ENCODE results near the gene NFATC3.
A peak's percentile ranks its signal among the peaks of the same experiment; 100 is the strongest.

NFATC3 gene

DNA sequence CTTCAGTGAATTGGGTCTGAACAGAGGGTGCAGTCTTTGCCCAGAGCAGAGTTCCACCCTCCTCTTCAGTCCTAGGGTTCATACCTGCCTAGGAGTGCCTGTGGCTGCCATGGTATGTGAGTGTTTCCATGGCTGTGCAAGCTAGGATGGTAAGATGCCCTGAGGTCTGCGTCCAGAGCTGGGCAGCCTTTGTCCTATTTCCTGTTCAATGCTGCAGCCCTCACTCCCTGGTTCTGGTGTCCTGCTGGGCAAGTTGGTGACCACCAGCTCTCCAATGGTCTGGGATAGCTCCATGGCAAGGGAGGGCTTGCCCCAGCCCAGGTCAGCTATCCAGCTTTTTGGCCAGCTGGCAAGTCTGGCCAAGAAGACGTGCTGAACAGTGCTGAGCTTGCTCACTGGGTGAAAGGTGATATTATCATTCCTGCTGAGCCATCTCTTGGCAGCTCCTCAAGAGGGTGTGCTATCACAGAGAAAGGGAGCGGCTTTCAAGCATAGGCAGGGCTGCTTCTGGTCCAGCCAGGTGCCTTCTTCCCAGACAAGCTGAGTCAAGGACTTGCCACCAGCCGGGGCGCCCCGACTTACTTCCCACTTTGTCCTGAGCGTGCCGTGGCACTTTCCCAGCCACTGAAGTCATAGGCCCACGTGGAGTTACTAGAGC is 13.0 kb upstream of the NFATC3 start:
- DNase-seq (ENCODE audit: low read depth in 2 of 2): no peak

DNA sequence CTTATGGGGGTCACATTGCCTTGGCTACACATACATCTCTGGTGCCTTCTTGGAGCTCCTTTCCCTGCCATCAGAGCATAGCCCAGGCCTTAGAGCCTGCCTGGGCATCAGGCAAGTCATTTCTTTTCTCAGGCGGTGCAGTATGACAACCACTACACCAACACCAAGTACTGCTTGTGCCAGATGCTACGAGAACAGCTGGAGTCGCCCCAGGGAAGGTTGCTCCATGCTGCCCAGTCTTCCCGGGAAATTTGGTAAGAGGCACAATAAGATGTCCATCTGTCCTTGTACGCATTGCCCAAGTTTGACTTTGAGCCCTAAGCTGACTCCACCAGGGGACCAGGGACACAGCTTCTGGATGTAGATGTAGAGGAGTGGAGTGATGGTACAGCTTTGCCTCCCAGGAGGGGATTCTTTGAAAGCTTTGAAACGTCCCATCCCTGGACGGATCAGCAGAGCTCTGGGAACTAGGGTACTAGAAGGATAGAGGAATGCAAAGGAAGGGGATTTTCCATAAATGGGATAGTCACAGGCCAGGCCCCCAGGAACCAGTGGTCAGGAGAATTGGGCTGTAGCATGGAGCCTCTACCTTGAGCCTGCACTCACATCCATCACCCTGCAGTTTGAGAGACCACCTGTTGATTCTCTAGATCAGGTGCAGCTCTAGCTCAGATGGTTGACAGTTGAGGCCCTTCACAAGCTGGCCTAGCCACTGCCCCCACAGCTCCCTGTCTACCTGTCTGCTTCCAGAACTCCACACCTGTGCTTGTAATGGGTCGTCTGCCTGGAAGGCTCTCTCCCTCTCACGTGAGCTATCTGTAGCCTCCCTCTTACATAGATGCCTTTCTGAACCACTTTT is 11.0 kb upstream of the NFATC3 start:
- no peak for DNase-seq (ENCODE audit: low read depth in 2 of 2)

DNA sequence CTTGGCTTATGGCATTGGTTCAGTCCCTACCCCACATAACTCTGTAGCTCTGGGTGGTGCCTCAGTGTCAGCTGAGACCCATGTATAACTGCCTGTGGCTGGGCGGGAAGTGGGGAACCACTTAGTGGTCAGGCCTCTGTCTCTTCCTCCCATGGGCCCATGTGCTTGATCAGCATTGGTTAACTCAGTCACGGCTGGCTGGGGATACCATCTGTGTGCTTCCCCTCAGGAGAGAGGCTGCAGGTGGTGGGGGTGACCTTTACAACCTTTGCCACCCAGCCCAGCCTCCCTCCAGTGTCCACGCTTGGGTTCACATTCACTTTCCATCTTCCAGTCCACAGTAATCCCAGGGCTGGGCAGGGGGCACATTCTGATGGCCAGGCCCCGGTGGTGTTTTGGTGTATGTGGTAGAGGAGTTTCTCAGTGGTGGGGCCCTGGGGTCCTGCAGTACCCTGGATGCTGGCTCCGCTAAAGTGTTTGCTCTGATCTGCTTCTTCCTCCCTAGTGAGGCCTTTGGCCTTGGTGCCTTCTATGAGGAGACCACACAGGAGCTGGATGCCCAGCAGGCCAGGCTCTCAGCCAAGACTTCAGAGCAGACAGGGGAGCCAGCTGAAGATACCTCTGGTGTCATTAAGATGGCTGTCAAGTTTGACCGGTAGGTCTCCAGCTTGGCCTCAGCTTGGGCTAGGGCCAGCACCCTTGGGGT is 10.2 kb upstream of the NFATC3 start:
- no peak for DNase-seq (ENCODE audit: low read depth in 2 of 2)

DNA sequence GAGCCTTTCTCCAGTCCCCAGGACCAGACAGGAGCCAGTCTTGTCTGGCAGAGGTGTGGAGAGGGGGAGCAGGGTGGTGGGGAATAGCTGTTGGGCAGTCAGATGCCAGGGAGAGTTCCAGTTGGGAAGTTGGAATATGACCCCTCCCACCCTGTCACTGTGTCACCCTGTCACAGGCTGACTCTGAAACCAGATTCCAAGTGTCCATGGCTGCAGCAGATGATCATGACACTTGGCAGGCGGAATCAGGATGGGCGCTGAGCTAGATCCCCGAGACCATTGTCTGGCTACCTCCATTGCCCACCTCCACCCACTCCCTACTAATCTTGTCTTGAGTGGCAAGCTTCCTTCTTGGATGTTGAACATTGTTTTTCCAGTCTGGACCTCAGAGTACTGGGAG is 9.2 kb upstream of the NFATC3 start:
- DNase-seq (ENCODE audit: low read depth in 2 of 2): no peak

DNA sequence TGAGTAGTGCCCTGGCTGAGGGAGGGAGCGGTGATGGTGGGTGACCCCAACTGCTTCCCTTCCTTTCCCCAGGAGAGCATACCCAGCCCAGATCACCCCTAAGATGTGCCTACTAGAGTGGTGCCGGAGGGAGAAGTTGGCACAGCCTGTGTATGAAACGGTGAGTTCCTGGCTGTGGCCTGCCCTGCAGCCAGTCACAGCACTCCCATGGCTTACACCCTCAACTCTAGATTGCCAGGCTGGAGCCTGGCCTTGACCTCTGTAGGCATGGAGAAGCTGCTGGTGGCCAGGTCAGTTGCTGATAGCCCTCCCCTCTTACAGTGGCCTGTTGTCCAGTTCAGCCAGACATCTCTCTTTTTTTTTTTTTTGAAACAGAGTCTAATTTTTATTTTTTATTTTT is 8.6 kb upstream of the NFATC3 start:
- DNase-seq (ENCODE audit: low read depth in 2 of 2): no peak

DNA sequence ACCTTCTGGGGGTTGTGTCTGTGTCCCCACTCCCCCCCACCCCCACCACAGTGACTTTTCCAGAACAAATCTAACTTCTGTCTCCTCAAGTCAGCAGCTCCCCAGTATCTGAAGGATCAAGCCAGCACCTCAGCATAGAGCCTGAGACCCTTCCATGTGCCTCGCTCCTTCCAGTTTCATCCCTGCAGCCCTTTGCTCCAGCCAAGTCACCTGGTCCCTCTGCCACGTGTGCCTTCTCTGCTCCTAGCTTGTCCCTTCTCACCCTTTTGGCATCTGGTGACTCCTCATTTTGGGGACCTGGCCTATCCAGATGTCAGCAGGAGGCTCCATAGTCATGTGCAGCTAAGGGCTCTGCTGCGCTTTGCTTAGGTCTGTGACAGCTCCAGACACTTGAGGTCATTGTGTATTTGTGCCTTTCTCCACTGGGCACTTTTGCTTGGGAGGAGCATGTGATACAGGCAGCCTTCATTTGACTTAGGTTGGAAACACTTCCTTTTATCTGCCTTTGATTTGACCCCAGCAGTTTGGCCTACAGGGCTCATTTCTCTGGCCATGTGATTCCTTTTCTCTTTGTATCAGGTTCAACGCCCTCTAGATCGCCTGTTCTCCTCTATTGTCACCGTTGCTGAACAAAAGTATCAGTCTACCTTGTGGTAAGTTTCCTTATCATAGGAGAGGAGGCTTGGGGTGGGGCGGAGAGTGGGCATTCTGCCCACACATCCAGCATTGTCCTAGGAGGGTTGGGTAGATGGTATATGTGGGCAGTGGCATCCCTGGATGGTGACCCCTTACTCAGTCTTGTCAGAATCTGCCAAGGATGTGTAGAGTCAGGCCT is 7.1 kb upstream of the NFATC3 start:
- no peak for DNase-seq (ENCODE audit: low read depth in 2 of 2)

DNA sequence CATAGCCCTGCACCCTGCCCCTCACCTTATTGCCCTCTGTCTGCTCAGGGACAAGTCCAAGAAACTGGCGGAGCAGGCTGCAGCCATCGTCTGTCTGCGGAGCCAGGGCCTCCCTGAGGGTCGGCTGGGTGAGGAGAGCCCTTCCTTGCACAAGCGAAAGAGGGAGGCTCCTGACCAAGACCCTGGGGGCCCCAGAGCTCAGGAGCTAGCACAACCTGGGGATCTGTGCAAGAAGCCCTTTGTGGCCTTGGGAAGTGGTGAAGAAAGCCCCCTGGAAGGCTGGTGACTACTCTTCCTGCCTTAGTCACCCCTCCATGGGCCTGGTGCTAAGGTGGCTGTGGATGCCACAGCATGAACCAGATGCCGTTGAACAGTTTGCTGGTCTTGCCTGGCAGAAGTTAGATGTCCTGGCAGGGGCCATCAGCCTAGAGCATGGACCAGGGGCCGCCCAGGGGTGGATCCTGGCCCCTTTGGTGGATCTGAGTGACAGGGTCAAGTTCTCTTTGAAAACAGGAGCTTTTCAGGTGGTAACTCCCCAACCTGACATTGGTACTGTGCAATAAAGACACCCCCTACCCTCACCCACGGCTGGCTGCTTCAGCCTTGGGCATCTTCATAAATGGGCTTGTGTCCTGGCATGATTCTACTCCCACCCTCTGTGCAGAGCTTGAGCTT is 6.3 kb upstream of the NFATC3 start:
- DNase-seq (ENCODE audit: low read depth in 2 of 2): no peak

DNA sequence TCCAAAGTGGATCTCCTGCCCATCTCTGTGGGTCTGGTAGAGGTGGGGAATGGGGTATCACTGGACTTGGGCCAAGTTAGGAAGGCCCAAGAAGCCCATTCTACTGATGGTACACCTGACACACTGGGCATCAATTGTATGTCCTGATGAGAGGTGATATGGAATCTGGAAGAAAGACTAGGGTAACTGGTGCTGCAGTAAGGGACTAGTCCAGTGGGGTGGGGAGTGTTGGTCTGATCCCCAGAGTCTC is 5.9 kb upstream of the NFATC3 start:
- DNase-seq (ENCODE audit: low read depth in 2 of 2): no peak

DNA sequence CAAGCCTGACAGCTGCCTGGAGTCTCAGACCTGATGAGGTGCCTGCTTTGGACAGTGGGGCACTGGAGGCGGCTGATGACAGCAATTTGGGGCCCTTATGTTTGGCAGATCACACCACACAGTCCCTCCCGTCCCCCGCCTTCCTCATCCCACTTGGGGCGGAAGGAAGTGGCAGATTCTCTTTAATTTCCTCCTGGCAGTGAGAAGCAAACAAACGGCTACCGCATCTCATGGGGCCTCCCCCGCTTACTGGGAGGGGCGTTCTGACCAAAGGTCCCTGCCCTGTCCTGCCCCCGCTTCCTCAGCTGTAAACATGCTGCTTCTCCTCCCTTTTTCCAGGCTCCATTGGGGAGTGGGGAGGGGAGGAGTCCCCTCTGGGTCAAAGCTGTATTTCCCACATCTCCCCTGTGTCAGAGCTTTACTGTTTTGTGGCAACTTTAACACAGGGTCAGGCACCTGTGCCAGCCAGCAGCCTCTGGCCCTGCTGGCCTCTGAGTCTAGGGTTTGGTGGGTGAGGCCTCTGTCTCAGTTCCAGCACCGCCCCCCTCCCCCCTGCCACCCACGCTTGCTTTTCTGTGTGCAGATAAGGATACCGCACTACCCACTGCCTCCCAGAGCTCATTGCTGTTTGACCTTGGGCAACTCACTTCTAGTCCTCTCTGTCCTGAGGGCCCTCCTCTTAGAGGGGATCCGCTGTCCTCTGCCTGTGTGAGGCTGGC is 5.4 kb upstream of the NFATC3 start:
- DNase-seq (ENCODE audit: low read depth in 2 of 2): no peak

DNA sequence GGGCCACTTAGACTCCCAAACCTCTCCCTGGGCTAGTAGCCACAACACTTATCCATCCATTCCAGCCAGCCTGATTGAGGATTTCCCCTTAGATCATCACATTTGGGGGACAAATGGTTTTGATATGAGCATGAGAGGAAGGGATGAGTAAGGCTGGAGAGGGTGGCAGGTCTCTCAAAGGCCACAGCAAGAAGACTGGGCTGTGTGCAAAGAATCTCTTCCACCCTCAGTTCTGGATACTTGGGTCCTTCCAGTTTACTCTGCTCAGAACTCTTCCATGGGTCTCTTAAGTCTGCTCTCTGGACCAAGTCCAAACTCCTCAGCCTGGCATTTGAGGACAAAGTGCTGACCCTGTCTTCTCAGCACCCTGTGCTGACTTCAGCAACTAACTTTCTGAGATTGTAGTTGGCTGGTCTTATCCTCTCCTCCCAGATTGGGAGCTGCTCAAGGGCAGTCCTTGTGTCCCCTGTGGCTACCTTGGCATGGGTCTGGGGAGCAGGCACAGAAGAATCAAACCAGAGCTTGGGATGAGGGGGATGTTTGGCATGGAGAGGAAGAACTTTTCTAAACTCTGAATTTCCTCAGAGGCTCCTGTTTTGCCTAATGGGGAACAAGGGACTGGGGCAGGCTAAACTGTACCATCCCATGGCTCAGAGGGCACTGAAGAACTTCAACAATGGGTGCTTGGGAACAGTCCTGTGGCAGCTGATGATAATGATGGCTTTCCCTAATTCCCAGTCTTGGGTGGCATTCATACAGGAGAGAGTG is 3.1 kb upstream of the NFATC3 start:
- no peak for DNase-seq (ENCODE audit: low read depth in 2 of 2)

DNA sequence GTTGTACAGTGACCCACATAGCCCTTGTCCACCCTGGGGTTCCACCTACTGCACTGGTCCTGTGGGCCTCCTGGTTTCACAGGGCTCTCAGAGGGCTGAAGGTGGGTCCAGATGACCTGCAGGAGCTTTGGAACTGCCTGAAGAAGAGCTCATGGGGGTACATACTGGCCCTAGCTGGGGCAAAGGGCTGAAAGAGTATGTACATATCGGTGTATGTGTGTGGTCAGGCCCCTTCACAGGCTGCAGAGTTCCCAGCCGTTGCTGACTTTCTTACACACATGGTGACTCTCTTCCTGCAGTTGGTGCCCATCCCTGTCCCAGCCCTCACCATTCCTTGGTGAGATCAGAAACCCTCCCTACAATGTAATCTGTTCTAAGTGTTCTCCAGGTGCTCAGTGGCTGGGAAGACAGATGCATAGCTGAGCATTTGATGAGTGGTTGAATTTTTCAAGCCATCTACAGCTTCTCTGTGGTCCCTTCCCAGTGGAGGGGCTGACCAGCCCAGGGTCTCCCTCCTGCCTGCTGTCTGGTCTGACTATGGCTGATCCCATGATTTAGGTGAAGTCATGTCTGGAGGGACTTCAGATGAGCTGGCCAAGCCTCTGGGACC is 2.4 kb upstream of the NFATC3 start:
- DNase-seq (ENCODE audit: low read depth in 2 of 2): no peak

DNA sequence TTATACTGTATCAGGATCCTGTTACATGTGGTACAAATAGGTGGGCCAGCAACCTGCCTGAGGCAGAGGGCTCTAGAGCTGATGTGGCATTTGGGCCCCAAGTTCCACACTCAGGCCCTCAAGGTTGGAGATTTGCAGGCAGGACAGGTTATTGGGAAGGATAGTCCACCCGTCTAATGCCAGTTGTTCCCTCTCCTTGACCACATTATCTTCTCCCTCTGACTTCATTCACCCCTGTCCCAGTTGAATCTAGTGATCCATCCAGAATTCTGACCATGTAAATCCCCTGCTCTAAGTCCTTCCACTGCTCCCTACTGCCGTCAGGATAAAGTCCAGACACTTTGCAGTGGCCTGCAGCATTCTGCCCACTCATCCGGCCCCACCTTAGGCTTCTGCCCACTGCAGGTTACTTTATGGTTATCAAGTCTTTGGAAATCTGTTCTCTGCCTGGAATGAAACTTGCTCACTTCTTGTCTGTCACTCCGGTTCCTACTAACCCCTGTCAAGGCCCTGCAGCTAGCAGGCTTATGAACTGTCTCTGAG is 1.9 kb upstream of the NFATC3 start:
- DNase-seq (ENCODE audit: low read depth in 2 of 2): no peak

DNA sequence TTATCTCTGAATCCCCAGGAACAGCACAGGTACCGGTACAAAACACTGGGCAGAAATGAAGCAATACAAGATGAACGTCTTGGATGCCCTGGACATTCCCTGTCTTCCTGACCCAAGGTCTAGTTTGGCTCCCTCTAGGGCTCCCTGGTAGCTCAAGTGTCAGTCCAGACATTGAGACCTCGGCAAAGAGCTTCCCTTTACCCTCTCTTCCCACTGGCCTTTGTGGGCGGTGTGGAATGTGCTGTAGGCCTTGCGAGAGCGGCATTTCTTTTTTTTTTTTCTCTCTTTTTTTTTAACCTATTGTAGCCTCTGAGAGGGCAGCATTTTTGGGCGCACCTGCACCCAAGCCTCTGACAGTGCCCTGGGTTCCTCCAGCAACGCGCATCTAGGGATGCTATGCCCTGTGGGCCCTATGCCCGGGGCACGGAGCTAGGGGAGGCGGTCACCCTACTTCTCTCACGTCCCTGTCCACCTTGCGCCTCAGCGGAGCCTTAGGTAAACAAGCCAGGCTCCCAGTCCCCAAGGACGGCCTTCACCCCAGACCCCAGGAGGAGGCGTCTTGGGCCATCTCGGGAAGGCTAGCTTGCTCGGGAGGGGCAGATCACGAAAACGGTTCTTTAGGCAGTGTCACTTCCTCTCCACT is 1.2 kb upstream of the NFATC3 start:
- no peak for DNase-seq (ENCODE audit: low read depth in 2 of 2)

DNA sequence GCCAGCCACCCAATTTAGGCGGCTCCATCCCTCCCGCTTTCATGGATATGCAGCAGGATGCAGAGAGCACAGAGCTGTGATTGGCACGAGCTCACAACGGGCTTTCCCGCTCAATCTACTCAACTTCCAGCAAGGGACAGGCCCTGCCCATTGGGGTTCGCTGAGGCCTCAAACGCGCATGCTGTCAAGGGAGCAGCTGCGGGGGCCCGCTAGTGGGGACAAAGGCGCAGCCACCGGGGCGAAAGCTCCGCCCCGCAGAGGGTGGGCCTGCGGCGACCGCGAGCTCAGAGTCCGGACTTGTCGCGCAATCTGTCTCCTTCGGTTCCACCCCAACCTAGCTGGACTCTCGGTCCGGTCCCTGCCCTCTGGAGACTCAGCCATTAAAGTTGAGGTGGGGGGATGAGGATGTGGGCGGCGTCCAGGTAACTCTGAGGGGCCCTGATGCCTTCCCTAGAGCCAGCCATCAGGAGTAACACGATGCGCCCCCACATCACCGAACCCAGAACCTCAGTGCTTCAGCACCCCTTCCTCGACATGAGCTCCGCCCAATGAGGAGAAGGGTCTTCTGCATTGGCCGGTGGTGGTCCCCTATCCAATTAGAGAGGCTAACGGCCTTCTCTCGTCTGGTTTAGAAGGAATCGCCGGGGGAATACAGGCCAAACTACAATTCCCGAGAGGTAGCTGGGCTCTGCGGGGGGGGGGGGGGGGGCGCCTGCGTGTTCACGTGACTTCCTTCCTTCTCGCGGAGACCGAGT is 489 bp upstream of the NFATC3 start:
- DNase-seq (ENCODE audit: low read depth in 2 of 2): peak in 1 of 2 experiments; percentile 54

DNA sequence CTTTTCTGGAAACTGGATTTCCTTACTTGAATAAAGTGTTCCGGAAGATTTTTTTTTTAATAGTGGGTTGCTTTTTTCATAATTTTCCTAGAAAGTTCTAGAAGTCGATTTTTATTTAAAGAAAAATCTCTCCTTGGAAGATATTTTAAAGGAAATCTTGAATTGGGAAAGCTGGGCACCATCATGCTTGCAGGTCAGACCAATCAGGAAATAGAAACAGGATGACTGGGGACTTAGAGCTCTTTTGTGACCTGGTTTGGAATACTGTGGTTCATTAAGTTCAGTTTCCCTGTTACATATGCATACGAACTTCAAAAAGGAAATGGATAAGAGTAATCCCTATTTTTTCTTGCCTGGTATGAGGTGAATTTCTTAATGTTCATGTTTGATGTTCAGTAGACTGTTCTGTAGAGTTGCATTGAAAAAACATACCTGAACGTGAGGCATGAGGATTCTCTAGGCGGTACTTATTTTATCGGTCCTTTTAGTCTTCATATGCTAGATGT is 1.2 kb downstream of the NFATC3 start:
- no peak for DNase-seq (ENCODE audit: low read depth in 2 of 2)

DNA sequence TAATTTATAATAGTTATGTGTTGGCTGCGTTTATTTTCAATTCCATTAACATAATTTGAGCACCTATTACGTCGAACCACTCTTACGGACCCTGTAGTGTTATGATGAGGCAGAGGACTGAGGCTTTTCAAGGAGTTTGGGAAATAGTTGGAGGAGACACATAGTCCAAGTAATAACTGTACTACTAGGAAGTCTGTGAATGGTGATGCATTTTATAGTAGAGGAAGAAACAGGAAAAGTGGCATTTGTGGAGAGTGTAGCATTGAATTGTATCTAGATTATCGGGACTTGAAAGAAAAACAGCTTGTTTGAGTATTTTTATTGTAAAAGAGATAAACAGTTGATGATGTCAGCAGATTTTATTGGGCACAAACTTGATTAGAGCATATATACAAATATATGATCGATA is 1.7 kb downstream of the NFATC3 start:
- DNase-seq (ENCODE audit: low read depth in 2 of 2): no peak

DNA sequence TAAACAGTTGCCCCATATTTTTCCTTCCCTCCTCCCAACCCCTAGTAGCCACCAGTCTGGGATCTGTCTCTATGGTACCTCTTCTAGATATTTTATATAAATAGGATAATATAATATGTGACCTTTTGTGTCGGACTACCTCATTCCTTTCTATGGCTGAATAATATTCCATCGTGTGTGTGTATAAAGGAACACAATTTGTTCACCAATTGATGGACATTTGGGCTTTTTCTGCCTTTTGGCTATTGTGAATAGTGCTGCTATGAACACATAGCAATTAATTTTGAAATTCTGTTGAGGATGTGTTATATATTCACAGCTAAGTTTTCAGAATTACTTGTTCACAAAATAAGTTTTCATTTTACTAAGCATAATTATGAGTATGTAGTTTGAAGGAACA is 2.5 kb downstream of the NFATC3 start:
- no peak for DNase-seq (ENCODE audit: low read depth in 2 of 2)
